Keratinocyte (primary cell): Measurements from ENCODE around the gene CA7. TPM values are rescaled to one million over a fixed set of nuclear protein-coding genes. Genes with fewer than 3 reads are reported as not detected.

Experiments
- DNase-seq: peaks from one replicate; pipeline ENCODE4 v3.0.0-alpha.2; 2011; ENCODE audit warnings: low read depth, missing footprints, low spot score
- FAIRE-seq: peaks from 2 replicates; lab custom pipeline; 2011; peaks lifted over from hg19 to GRCh38; lab: Jason Lieb, UNC
- H2AFZ ChIP-seq: 2 replicates; pipeline ENCODE4 v1.6.0; 2012; ENCODE audit warnings: low read length, control low read depth, inconsistent platforms; ENCODE audit not compliant: control insufficient read depth
- H3K27ac ChIP-seq: 2 replicates; pipeline ENCODE4 v1.5.1; 2011; ENCODE audit warnings: low read length; ENCODE audit not compliant: control insufficient read depth, insufficient read depth
- H3K27me3 ChIP-seq: 3 replicates; pipeline ENCODE4 v1.6.0; 2011; ENCODE audit warnings: low read length; ENCODE audit not compliant: control insufficient read depth, insufficient read depth; ENCODE audit errors: extremely low read depth
- H3K36me3 ChIP-seq, 2 experiments: 2 replicates in 1 of 2; 3 replicates in 1 of 2; pipeline ENCODE4 v1.5.1; 2011; ENCODE audit warnings: low read length in 2 of 2, mild to moderate bottlenecking in 1 of 2; ENCODE audit not compliant: control insufficient read depth in 2 of 2, insufficient read depth in 2 of 2; ENCODE audit errors: extremely low read depth in 1 of 2
- H3K4me1 ChIP-seq: 3 replicates; pipeline ENCODE4 v1.5.1; 2011; ENCODE audit warnings: low read length; ENCODE audit not compliant: control insufficient read depth, insufficient read depth; ENCODE audit errors: extremely low read depth
- H3K4me2 ChIP-seq: 3 replicates; pipeline ENCODE4 v1.6.0; 2011; ENCODE audit warnings: low read depth, low read length; ENCODE audit not compliant: control insufficient read depth, insufficient read depth; ENCODE audit errors: extremely low read depth
- H3K4me3 ChIP-seq, 3 experiments: fragments of 200-600 bp in 1 of 3; sonication (generic) in 1 of 3; 2 replicates in 2 of 3; 3 replicates in 1 of 3; pipeline ENCODE4 v1.5.1; 2011 to 2016; ENCODE audit warnings: low read length in 3 of 3, mild to moderate bottlenecking in 3 of 3, control low read depth in 2 of 3, inconsistent platforms in 1 of 3, low read depth in 1 of 3, mixed read lengths in 1 of 3, mixed run types in 1 of 3, moderate library complexity in 1 of 3; ENCODE audit not compliant: control insufficient read depth in 2 of 3, insufficient read depth in 2 of 3; ENCODE audit errors: extremely low read depth in 1 of 3
- H3K79me2 ChIP-seq: 2 replicates; pipeline ENCODE4 v1.6.0; 2012; ENCODE audit warnings: low read length; ENCODE audit not compliant: control insufficient read depth, insufficient read depth
- H3K9ac ChIP-seq: 3 replicates; pipeline ENCODE4 v1.6.0; 2011; ENCODE audit warnings: low read length; ENCODE audit not compliant: control insufficient read depth, insufficient read depth; ENCODE audit errors: extremely low read depth
- H3K9me1 ChIP-seq: 3 replicates; pipeline ENCODE4 v1.6.0; 2011; ENCODE audit warnings: low read length; ENCODE audit not compliant: control insufficient read depth, insufficient read depth; ENCODE audit errors: extremely low read depth
- H3K9me3 ChIP-seq: 2 replicates; pipeline ENCODE4 v1.5.1; 2012; ENCODE audit warnings: low read depth, low read length; ENCODE audit not compliant: control insufficient read depth
- H4K20me1 ChIP-seq: 3 replicates; pipeline ENCODE4 v1.6.0; 2011; ENCODE audit warnings: low read length; ENCODE audit not compliant: control insufficient read depth, insufficient read depth; ENCODE audit errors: extremely low read depth
- EZH2 ChIP-seq: IDR thresholded peaks from one replicate; pipeline ENCODE4 v1.6.1; 2012; ENCODE audit warnings: inconsistent platforms, mild to moderate bottlenecking, low read length, moderate library complexity
- dilution Hi-C: fragments of 300-500 bp; cut with MboI; formaldehyde crosslinking; loops from one replicate; pipeline ENCODE4 v1.7.0; 2020; ENCODE audit warnings: low sequenced_read_pairs; ENCODE audit not compliant: extremely low pct_ligation_motif_present
- polyA plus RNA-seq, 5 experiments: library from polyadenylated mRNA; depleted of rRNA in 3 of 5; stranded (reverse) in 3 of 5; stranded (forward) in 1 of 5; unstranded in 1 of 5; fragments of >200 nt; gene quantifications; 1 replicate in 1 of 5; 2 replicates in 3 of 5; 3 replicates in 1 of 5; pipeline versions ENCODE4 v1.2.1 to v1.2.3, GENCODE V29; 2011 to 2012; ENCODE audit warnings: missing spikeins in 2 of 5, low read depth in 1 of 5, low replicate concordance in 1 of 5
- TF ChIP-seq, protein P1 (sequence below), 3 experiments: IDR thresholded peaks in 1 of 3; conservative IDR thresholded peaks in 1 of 3; optimal IDR thresholded peaks in 1 of 3; 2 replicates in 2 of 3; 3 replicates in 1 of 3; pipeline versions ENCODE3 to v1.5.1; 2011; ENCODE audit warnings: low read length in 3 of 3, mild to moderate bottlenecking in 3 of 3, moderate library complexity in 2 of 3, control low read depth in 1 of 3, inconsistent platforms in 1 of 3; ENCODE audit not compliant: insufficient read depth in 2 of 3; ENCODE audit errors: extremely low read depth in 1 of 3

CA7 gene
- polyA plus RNA-seq, 1 donor (not counting 4 experiments of a cell fraction or from before 2014, with no cell fraction given), result not detected

DNA sequence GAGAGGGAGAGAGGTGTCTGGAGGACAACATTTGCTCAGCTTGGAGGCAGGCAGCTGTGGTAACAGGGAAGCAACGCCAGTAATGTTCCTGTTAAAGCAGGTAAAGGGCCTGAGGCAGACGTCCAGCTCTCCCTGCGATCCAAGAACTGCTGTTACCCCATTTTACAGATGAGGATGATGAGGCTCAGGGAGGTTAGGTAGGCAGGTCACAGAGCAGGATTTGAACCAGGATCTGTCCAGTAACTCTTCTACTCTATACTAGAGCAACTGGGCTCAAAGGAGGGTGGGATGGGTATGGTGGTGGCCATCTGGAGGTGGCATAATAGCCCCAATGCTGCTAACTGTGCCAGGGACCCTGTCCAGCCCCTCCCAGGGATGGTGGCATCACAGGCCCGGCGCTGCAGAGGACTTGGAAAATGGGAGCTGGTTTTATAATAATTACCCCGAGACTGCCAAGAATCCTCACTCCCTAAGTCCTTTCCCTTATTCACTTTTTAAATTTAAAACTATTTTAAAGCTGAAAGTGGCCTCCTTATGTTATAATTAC, 12.0 kb downstream of the CA7 start:
- no peak for DNase-seq
- no peaks in the 10 kb centered on the region for H4K20me1 ChIP-seq
- H3K79me2 ChIP-seq, result no peaks in the 10 kb centered on the region
- H3K4me1 ChIP-seq, result no peaks in the 10 kb centered on the region
- H3K4me3 ChIP-seq, result no peak overlapping the region
- TF ChIP-seq EZH2, result no peak
- TF ChIP-seq, protein P1, sequence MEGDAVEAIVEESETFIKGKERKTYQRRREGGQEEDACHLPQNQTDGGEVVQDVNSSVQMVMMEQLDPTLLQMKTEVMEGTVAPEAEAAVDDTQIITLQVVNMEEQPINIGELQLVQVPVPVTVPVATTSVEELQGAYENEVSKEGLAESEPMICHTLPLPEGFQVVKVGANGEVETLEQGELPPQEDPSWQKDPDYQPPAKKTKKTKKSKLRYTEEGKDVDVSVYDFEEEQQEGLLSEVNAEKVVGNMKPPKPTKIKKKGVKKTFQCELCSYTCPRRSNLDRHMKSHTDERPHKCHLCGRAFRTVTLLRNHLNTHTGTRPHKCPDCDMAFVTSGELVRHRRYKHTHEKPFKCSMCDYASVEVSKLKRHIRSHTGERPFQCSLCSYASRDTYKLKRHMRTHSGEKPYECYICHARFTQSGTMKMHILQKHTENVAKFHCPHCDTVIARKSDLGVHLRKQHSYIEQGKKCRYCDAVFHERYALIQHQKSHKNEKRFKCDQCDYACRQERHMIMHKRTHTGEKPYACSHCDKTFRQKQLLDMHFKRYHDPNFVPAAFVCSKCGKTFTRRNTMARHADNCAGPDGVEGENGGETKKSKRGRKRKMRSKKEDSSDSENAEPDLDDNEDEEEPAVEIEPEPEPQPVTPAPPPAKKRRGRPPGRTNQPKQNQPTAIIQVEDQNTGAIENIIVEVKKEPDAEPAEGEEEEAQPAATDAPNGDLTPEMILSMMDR (optimal IDR thresholded peaks at IDR 0.05 in 1 of 3, IDR thresholded peaks at IDR 0.05 in 1 of 3, conservative IDR thresholded peaks at IDR 0.05 in 1 of 3; ENCODE audit: extremely low read depth in 1 of 3, insufficient read depth in 2 of 3, low read length in 3 of 3), result no peak
- H3K36me3 ChIP-seq, result no peaks in the 10 kb centered on the region
- no peak overlapping the region for H3K27ac ChIP-seq
- H3K27me3 ChIP-seq, result peaks cover 3% of the 10 kb centered on the region
- H3K4me2 ChIP-seq, result no peak overlapping the region
- no peaks in the 10 kb centered on the region for H3K9me1 ChIP-seq
- H3K9me3 ChIP-seq, result no peaks in the 10 kb centered on the region
- FAIRE-seq, result no peak
- H3K9ac ChIP-seq, result no peak overlapping the region
- dilution Hi-C loops, result no loop called here
- no peak overlapping the region for H2AFZ ChIP-seq

DNA sequence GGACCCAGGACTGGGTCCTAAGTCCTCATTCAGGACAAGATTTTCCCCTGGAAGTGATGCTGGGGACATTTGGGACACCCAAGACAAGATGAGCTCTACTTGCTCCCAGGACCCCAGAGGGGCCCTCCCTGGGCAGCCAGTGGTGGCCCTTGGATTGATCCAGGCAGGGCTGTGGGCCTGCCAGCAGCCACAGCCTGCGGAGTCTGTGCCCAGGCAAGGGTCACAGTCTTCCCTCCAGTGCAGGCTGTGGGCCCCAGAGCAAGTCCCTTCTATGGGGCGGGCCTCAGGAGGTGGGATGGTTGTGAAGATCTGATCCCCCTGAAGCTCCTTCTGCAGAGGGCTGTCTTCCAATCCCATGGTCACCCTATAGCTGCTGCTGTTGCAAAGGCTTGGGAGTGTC, 12.6 kb downstream of the CA7 start:
- H3K27ac ChIP-seq, result no peak overlapping the region
- TF ChIP-seq, protein P1 (optimal IDR thresholded peaks at IDR 0.05 in 1 of 3, IDR thresholded peaks at IDR 0.05 in 1 of 3, conservative IDR thresholded peaks at IDR 0.05 in 1 of 3; ENCODE audit: extremely low read depth in 1 of 3, insufficient read depth in 2 of 3, low read length in 3 of 3), result no peak
- TF ChIP-seq EZH2, result no peak
- DNase-seq, result no peak
- no peaks in the 10 kb centered on the region for H3K4me1 ChIP-seq
- no peaks in the 10 kb centered on the region for H3K36me3 ChIP-seq
- H3K9me1 ChIP-seq, result no peaks in the 10 kb centered on the region
- no peak overlapping the region for H3K4me3 ChIP-seq
- no peaks in the 10 kb centered on the region for H3K9me3 ChIP-seq
- no peaks in the 10 kb centered on the region for H3K79me2 ChIP-seq
- FAIRE-seq, result no peak
- H2AFZ ChIP-seq, result no peak overlapping the region
- dilution Hi-C loops, result no loop called here
- no peak overlapping the region for H3K4me2 ChIP-seq
- no peaks in the 10 kb centered on the region for H3K27me3 ChIP-seq
- H3K9ac ChIP-seq, result no peak overlapping the region
- H4K20me1 ChIP-seq, result no peaks in the 10 kb centered on the region
